CD4-positive, alpha-beta T cell treated with Interleukin-21 for 1 hour (primary cell): Measurements from ENCODE around the gene AGAP3.

Experiments
- DNase-seq: peaks from one replicate; pipeline ENCODE4 v3.0.0-alpha.2; 2020

Gene AGAP3

GRCh38 chr7:151187409-151188251 lies 101.4 kb downstream of the AGAP3 start:
- no peak for DNase-seq

GRCh38 chr7:151188252-151188542 lies 101.9 kb downstream of the AGAP3 start:
- DNase-seq: no peak

- DNase-seq: no peak
Observed at GRCh38 chr7:151189038-151189437, 102.8 kb downstream of the AGAP3 start.

- no peak for DNase-seq
Observed at GRCh38 chr7:151191544-151191943, 105.3 kb downstream of the AGAP3 start.

- DNase-seq: no peak
Observed at GRCh38 chr7:151192002-151192539, 105.8 kb downstream of the AGAP3 start.

- no peak for DNase-seq
Observed at GRCh38 chr7:151193203-151193978, 107.1 kb downstream of the AGAP3 start.
